H9 (cell line): Measurements from ENCODE around the gene MRPS31. TPM values are rescaled to one million over a fixed set of nuclear protein-coding genes. Genes with fewer than 3 reads are reported as not detected.
"Not testable (repeated sequence)": the region's sequence is repeated elsewhere in the genome, so short reads cannot be mapped to it uniquely, and the experiment has no call there.

Experiments
- DNase-seq: peaks from one replicate; pipeline ENCODE4 v3.0.0-alpha.2; 2017
- H2AFZ ChIP-seq: one replicate; pipeline ENCODE4 v1.6.1; 2013; ENCODE audit warnings: mild to moderate bottlenecking, low read length, control low read depth, moderate library complexity
- H2AK5ac ChIP-seq: 2 replicates; pipeline ENCODE4 v1.6.1; 2013; ENCODE audit warnings: low read length, control low read depth, mixed read lengths; ENCODE audit not compliant: insufficient read length
- H2BK120ac ChIP-seq: one replicate; pipeline ENCODE4 v1.6.1; 2013; ENCODE audit warnings: low read depth, mild to moderate bottlenecking, low read length, control low read depth, inconsistent platforms; ENCODE audit not compliant: poor library complexity, severe bottlenecking
- H2BK12ac ChIP-seq: 2 replicates; pipeline ENCODE4 v1.6.1; 2013; ENCODE audit warnings: low read length, control low read depth, mixed read lengths, low read depth; ENCODE audit not compliant: insufficient read length
- H2BK15ac ChIP-seq: 2 replicates; pipeline ENCODE4 v1.6.1; 2013; ENCODE audit warnings: low read depth, low read length, control low read depth
- H2BK20ac ChIP-seq: one replicate; pipeline ENCODE4 v1.6.1; 2013; ENCODE audit warnings: low read depth, mild to moderate bottlenecking, low read length, control low read depth, inconsistent platforms; ENCODE audit not compliant: poor library complexity, severe bottlenecking
- H2BK5ac ChIP-seq: 2 replicates; pipeline ENCODE4 v1.6.1; 2013; ENCODE audit warnings: low read length, control low read depth, mixed read lengths; ENCODE audit not compliant: insufficient read length
- H3K14ac ChIP-seq: 2 replicates; pipeline ENCODE4 v1.6.1; 2013; ENCODE audit warnings: low read length, control low read depth; ENCODE audit not compliant: insufficient read depth
- H3K18ac ChIP-seq: 2 replicates; pipeline ENCODE4 v1.6.1; 2013; ENCODE audit warnings: low read depth, mild to moderate bottlenecking, mixed read lengths, low read length, control low read depth; ENCODE audit not compliant: insufficient read length
- H3K23ac ChIP-seq: 2 replicates; pipeline ENCODE4 v1.6.1; 2013; ENCODE audit warnings: low read length, control low read depth, mixed read lengths, low read depth; ENCODE audit not compliant: insufficient read length
- H3K23me2 ChIP-seq: 2 replicates; pipeline ENCODE4 v1.6.1; 2013; ENCODE audit warnings: low read depth, mild to moderate bottlenecking, mixed read lengths, low read length, control low read depth; ENCODE audit not compliant: insufficient read length, poor library complexity, severe bottlenecking
- H3K27ac ChIP-seq: 2 replicates; pipeline ENCODE4 v1.5.1; 2013; ENCODE audit warnings: low read length, control low read depth, mixed read lengths, low read depth; ENCODE audit not compliant: insufficient read length
- H3K27me3 ChIP-seq: 2 replicates; pipeline ENCODE4 v1.6.1; 2013; ENCODE audit warnings: low read length, control low read depth, inconsistent platforms; ENCODE audit not compliant: insufficient read depth
- H3K4ac ChIP-seq: 2 replicates; pipeline ENCODE4 v1.6.1; 2013; ENCODE audit warnings: low read depth, mild to moderate bottlenecking, control low read depth, inconsistent platforms, low read length, moderate library complexity
- H3K4me1 ChIP-seq: 2 replicates; pipeline ENCODE4 v1.6.1; 2013; ENCODE audit warnings: low read length, control low read depth, inconsistent platforms; ENCODE audit not compliant: insufficient read depth
- H3K4me2 ChIP-seq: 2 replicates; pipeline ENCODE4 v1.6.1; 2013; ENCODE audit warnings: low read length, control low read depth, mixed read lengths; ENCODE audit not compliant: insufficient read length, insufficient read depth
- H3K56ac ChIP-seq: 2 replicates; pipeline ENCODE4 v1.6.1; 2013; ENCODE audit warnings: low read depth, mild to moderate bottlenecking, mixed read lengths, low read length, control low read depth; ENCODE audit not compliant: insufficient read length
- H3K79me1 ChIP-seq: 2 replicates; pipeline ENCODE4 v1.6.1; 2013; ENCODE audit warnings: low read depth, mild to moderate bottlenecking, moderate library complexity, low read length, control low read depth, inconsistent platforms; ENCODE audit not compliant: insufficient read depth, poor library complexity, severe bottlenecking
- H3K79me2 ChIP-seq: 2 replicates; pipeline ENCODE4 v1.6.1; 2013; ENCODE audit warnings: low read length, control low read depth, inconsistent platforms; ENCODE audit not compliant: insufficient read depth
- H3K9ac ChIP-seq: 2 replicates; pipeline ENCODE4 v1.6.1; 2013; ENCODE audit warnings: low read length, control low read depth, mixed read lengths; ENCODE audit not compliant: insufficient read length; ENCODE audit errors: extremely low read depth
- H3K9me3 ChIP-seq: one replicate; pipeline ENCODE4 v1.6.1; 2013; ENCODE audit warnings: low read depth, low read length, inconsistent platforms; ENCODE audit not compliant: control insufficient read depth
- H3T11ph ChIP-seq: one replicate; pipeline ENCODE4 v1.6.1; 2013; ENCODE audit warnings: mild to moderate bottlenecking, low read length, control low read depth, inconsistent platforms
- H4K20me1 ChIP-seq: one replicate; pipeline ENCODE4 v1.6.1; 2013; ENCODE audit not compliant: control insufficient read depth, insufficient read length, insufficient read depth
- H4K5ac ChIP-seq: 2 replicates; pipeline ENCODE4 v1.6.1; 2013; ENCODE audit warnings: low read depth, mild to moderate bottlenecking, mixed read lengths, low read length, control low read depth; ENCODE audit not compliant: insufficient read length
- H4K8ac ChIP-seq: replicated peaks from 2 replicates; pipeline ENCODE4 v1.6.1; 2013; ENCODE audit warnings: low read length, control low read depth, mixed read lengths, low read depth; ENCODE audit not compliant: insufficient read length
- H4K91ac ChIP-seq: 2 replicates; pipeline ENCODE4 v1.6.1; 2013; ENCODE audit warnings: low read depth, mild to moderate bottlenecking, moderate library complexity, mixed read lengths, low read length, control low read depth; ENCODE audit not compliant: insufficient read length
- H3K27ac Mint-ChIP-seq, 3 experiments: 2 replicates in 2 of 3; 3 replicates in 1 of 3; pipeline ENCODE4 v1.8.0; 2020 to 2021; ENCODE audit warnings: mixed read lengths in 3 of 3, mild to moderate bottlenecking in 1 of 3, moderate library complexity in 1 of 3
- H3K27me3 Mint-ChIP-seq: 2 replicates; pipeline ENCODE4 v1.8.0; 2021; ENCODE audit warnings: low read depth, mild to moderate bottlenecking, moderate library complexity, mixed read lengths
- H3K36me3 Mint-ChIP-seq, 3 experiments: 2 replicates in 2 of 3; 3 replicates in 1 of 3; pipeline ENCODE4 v1.8.0; 2020 to 2021; ENCODE audit warnings: low read depth in 3 of 3, mixed read lengths in 3 of 3; ENCODE audit not compliant: insufficient read depth in 1 of 3
- H3K4me1 Mint-ChIP-seq, 2 experiments: 2 replicates each; pipeline ENCODE4 v1.8.0; 2020; ENCODE audit warnings: mixed read lengths in 2 of 2
- H3K4me3 Mint-ChIP-seq, 2 experiments: 2 replicates in 1 of 2; 3 replicates in 1 of 2; pipeline ENCODE4 v1.8.0; 2020 to 2021; ENCODE audit warnings: mild to moderate bottlenecking in 2 of 2, mixed read lengths in 2 of 2, moderate library complexity in 1 of 2
- H3K9me3 Mint-ChIP-seq, 2 experiments: 2 replicates in 1 of 2; 3 replicates in 1 of 2; pipeline ENCODE4 v1.8.0; 2020; ENCODE audit warnings: mild to moderate bottlenecking in 2 of 2, mixed read lengths in 2 of 2, moderate library complexity in 1 of 2
- CTCF ChIP-seq: fragments of 200-600 bp; sonication (generic); conservative IDR thresholded peaks from 3 replicates; pipeline ENCODE4 v1.8.0; 2021; ENCODE audit warnings: antibody characterized with exemption, mild to moderate bottlenecking
- WGBS: extraction: QIAGEN DNeasy Blood & Tissue Kit; methylation state at CpG from one replicate; pipeline ENCODE4 v1.1.7; 2013; ENCODE audit warnings: missing lambda C conversion rate, low lambda C conversion rate, mixed read lengths; ENCODE audit not compliant: insufficient read length; ENCODE audit errors: extremely low coverage; 5-methylcytosine and 5-hydroxymethylcytosine counted together
- total RNA-seq: library from RNA; stranded (reverse); gene quantifications from 2 replicates; pipeline ENCODE4 v1.2.1, GENCODE V29; 2021

MRPS31 gene
- total RNA-seq, 1 experiment from 2014 or later: 27.3 TPM

DNA sequence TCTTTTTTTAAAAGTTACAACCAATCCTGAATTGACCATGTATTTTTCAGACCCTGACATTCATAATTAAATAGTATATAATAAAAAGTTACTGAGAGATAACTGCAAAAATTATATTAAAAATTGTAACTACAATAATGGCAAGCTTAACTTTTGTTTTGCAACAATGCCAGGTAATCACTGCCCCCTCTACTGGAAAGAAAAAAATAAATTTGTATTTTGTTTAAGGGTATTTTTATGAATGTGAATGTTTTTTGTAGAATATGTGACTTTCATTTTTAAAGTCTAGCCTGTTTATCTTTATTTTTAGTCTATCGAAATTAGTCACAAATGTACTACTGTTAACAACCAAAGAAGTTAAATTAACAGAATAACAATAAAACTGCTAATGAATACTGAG lies 21.7 kb downstream of the MRPS31 start:
- Mint-ChIP-seq H3K27ac (peak overlapping the region in 2 of 3 experiments; percentile 19 to 77; a peak in 1 of 7 replicates), H3K4me1 (peaks cover 7 to 8% of the 10 kb centered on the region in 2 experiments), H3K27me3 (no peaks in the 10 kb centered on the region), H3K9me3 (no peaks in the 10 kb centered on the region), H3K36me3 (peaks cover 9 to 25% (median 17%) of the 10 kb centered on the region in 3 experiments; a peak in 5 of 7 replicates), H3K4me3 (no peak overlapping the region)
- Histone ChIP-seq H3K9ac (no peak overlapping the region), H3K18ac (no peak overlapping the region), H4K5ac (no peak overlapping the region), H3K4me2 (no peak overlapping the region), H4K91ac (no peak overlapping the region), H2AK5ac (no peak overlapping the region), H4K20me1 (no peaks in the 10 kb centered on the region), H3K27me3 (no peaks in the 10 kb centered on the region), H2BK20ac (no peak overlapping the region), H3K4ac (no peak overlapping the region), H3K9me3 (no peaks in the 10 kb centered on the region), H4K8ac (no peak overlapping the region), H3K4me1 (no peaks in the 10 kb centered on the region), H2BK5ac (no peak overlapping the region), H3K79me2 (no peaks in the 10 kb centered on the region), H2BK120ac (no peak overlapping the region), H3T11ph (no peak overlapping the region), H3K23ac (no peak overlapping the region), H3K23me2 (no peaks in the 10 kb centered on the region), H3K14ac (no peak overlapping the region), H2BK15ac (no peak overlapping the region), H3K79me1 (no peaks in the 10 kb centered on the region), H2AFZ (no peak overlapping the region), H3K56ac (no peak overlapping the region), H2BK12ac (no peak overlapping the region), H3K27ac (no peak overlapping the region)
- DNase-seq: no peak
- no CpG with 5 or more reads among the region's 1 CpG for WGBS
- TF ChIP-seq CTCF: peak; percentile 42; the same call in 1 of the 3 replicates

DNA sequence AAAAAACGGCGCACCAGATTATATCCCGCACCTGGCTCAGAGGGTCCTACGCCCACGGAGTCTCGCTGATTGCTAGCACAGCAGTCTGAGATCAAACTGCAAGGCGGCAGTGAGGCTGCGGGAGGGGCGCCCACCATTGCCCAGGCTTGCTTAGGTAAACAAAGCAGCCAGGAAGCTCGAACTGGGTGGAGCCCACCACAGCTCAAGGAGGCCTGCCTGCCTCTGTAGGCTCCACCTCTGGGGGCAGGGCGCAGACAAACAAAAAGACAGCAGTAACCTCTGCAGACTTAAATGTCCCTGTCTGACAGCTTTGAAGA lies 35.8 kb downstream of the MRPS31 start:
- not testable (repeated sequence) for H3K4me2 ChIP-seq, H3K9me3 ChIP-seq, H2BK15ac ChIP-seq, DNase-seq, H4K91ac ChIP-seq, H3K18ac ChIP-seq, H3K9ac ChIP-seq, H2BK120ac ChIP-seq, H4K20me1 ChIP-seq, H3K79me2 ChIP-seq, H2BK20ac ChIP-seq, H2BK12ac ChIP-seq, H3K9me3 Mint-ChIP-seq, H3T11ph ChIP-seq, H3K4ac ChIP-seq, H2AFZ ChIP-seq, H4K8ac ChIP-seq, H3K56ac ChIP-seq, H3K4me1 ChIP-seq, H3K27me3 ChIP-seq, H2AK5ac ChIP-seq, H3K27me3 Mint-ChIP-seq, H2BK5ac ChIP-seq, H3K27ac ChIP-seq, H4K5ac ChIP-seq, H3K79me1 ChIP-seq, H3K23me2 ChIP-seq, H3K23ac ChIP-seq, H3K14ac ChIP-seq
- peaks cover 2 to 15% (median 6%) of the 10 kb centered on the region in 3 experiments; a peak in 6 of 7 replicates for H3K36me3 Mint-ChIP-seq
- H3K4me1 Mint-ChIP-seq: peaks cover 0 to 11% of the 10 kb centered on the region in 2 experiments; a peak in 3 of 4 replicates
- WGBS: no CpG with 5 or more reads among the region's 11 CpGs
- H3K27ac Mint-ChIP-seq: peak overlapping the region in 1 of 3 experiments; percentile 93; a peak in 2 of 7 replicates
- peak overlapping the region; percentile 78 for H3K4me3 Mint-ChIP-seq
